ENCODE data around the gene TMEM185A.
"Not testable (repeated sequence)": the region's sequence is repeated elsewhere in the genome, so short reads cannot be mapped to it uniquely, and the experiment has no call there.

The TMEM185A gene

DNA sequence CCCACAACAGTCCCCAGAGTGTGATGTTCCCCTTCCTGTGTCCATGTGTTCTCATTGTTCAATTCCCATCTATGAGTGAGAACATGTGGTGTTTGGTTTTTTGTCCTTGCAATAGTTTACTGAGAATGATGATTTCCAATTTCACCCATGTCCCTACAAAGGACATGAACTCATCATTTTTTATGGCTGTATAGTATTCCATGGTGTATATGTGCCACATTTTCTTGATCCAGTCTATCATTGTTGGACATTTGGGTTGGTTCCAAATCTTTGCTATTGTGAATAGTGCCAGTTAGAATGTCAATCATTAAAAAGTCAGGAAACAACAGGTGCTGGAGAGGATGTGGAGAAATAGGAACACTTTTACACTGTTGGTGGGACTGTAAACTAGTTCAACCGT, 11.9 kb downstream of the TMEM185A start:
- not testable (repeated sequence) for DNase-seq

DNA sequence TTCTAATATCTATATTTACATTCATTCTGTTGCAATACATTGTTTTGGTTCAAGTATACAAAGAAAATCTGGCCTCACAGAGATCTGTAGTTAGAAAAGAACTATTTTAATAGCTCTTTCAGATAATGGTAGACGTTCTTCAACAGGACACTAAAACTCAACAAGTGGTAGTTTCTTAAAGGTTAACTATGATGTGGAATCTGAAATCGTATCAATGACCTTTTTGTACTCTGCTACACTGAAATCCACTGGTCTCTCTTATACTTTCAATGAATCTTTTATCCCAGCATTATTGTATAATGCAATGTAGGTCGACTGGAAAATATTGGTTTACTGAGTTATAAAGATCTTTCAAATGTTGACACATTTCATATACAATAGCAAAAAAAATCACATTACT, 12.7 kb downstream of the TMEM185A start:
- no peak for DNase-seq

DNA sequence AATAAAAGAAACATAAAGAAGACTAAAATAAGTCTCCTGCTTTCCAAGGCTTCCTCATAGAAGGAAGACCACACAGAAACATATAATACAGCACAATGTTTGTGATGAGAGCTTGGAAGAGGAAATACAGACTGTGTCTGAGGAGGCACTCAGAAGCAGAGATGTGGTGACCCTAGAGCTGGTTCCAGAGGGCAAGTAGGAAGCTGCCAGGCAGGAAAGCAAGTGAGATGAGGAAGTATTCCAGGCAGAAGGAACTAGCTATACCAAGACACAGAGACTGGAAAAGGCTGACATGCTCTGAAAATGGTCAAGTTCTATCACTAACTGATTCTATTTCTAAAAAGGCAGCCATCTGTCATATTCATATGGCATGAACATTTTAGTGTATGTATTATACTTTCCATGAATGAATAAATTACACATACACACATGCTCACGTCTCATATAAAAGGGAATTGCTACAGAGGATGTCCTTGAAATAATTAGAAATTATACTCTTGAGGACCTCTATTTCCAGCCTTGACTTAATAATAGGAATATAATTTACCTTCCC, 19.9 kb downstream of the TMEM185A start:
- no peak for DNase-seq

DNA sequence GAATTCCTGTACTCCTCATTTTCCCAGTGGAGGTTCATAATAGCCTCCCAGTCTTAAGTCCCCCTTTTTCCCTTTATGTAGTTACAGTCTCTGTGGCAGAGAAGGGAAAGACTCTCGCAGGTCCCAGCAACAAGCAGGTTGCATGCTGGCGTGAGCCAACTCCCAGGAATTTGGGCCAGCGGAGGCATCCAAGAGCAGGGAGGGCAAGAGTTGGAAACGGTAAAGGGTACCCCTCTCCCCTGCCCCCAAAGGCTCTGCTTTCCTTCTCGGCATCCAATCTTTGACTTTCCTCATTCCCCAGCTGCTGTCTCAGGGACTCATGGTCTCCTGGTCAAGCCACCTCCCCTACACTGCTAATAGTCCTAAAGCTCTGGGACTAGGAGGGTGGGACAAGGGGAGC, 21.1 kb downstream of the TMEM185A start:
- DNase-seq, result no peak

DNA sequence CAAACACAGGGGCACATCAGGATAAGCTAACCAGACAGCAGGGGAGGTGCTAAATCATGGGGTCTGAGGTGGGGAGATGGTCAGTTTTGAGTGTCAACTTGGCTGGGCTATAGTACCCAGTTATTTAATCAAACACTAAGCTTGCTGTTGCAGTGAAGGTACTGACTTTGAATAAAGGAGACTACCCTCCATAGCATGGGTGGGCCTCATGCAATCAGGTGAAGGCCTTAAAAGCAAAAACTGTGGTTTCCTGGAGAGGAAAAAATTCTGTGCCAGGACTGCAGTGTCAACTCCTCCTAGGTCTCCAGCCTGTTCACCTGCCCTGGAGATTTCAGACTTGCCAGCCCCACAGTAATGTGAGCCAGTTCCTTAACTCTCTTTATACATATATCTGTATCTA, 23.9 kb downstream of the TMEM185A start:
- no peak for DNase-seq

DNA sequence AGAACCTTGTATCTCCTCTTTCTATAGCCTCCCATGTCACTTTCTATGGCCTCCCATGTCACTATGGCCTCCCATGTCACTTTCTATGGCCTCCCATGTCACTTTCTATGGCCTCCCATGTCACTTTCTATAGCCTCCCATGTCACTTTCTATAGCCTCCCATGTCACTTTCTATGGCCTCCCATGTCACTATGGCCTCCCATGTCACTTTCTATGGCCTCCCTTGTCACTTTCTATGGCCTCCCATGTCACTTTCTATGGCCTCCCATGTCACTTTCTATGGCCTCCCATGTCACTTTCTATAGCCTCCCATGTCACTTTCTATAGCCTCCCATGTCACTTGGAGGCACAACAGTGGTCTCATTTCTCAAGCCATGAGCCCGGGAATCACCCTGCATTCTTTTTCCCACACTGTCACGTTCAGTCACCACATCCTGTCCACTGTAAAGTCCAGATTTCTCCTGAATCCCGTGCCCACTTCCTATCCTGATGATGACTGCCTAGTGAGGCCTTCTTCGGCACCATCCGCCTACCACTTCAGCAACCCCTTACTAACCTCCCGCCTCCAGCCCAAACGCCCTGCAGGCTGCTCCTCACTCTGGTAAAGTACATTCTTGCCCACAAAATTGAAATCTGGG, 26.2 kb downstream of the TMEM185A start:
- DNase-seq, result not testable (repeated sequence)

DNA sequence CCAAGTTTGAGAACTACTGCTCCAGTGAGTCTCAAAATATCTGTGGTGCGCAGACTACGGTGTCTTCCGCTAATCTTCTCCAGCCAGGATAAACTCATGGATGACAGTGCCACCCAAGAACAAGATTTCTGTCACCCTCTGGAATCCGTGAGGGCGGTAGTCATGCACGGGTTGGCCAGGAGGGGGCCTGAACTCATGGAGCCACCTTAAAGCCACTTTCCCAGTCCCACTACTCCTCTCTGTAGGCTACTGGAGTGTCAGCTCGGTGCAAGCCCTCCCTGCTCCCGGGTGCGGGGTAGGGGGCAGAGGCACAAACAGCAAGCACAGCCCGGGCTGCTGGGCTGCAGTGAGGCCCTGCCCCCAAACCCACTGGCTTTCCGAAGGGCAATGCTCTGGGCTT, 33.0 kb downstream of the TMEM185A start:
- DNase-seq, result not testable (repeated sequence)

DNA sequence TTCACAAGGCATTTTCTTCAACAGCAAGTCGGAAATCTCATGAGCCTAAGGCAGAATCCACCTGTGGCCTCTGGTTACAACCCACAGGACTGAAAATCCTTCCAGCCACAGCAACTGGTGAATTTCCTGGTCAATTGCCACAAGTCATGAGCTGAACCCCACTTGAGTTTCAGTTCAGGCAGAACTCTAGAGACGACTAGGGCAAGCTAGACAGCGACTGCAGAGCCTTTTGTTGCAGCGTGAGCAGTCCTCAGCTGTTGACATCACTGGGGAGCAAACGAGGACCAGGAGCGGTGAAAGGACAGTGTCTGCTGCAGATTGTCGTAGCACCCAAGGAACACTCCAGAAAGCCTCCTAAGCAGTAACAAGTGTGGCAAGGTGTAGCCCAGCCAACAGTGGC, 35.6 kb downstream of the TMEM185A start:
- DNase-seq, result not testable (repeated sequence)

DNA sequence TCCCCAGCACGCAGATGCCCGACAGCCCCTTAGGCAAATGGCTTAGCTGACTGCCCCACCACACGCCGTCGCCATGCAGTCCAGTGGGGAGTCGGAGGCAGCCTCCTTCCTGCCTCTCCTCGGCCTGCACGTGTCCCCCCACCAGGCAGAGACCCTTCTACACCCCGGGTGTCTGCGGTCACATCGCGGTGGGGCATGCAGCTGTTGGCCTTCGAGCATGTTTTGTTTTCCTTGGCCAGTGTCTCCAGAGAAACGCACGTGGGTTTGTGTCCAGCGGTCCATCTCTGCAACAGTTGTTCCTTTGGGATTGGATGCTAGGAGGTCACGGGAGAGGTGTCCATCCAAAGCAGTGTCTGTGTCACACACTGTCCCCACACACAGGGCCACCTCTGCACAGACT, 36.4 kb downstream of the TMEM185A start, which contains the start of gene HSFX2:
Gene HSFX2, minus strand, starts transcription at position 101 of the 400 bp plus-strand sequence. CDS start 614 bp downstream, outside the sequence.
- not testable (repeated sequence) for DNase-seq

DNA sequence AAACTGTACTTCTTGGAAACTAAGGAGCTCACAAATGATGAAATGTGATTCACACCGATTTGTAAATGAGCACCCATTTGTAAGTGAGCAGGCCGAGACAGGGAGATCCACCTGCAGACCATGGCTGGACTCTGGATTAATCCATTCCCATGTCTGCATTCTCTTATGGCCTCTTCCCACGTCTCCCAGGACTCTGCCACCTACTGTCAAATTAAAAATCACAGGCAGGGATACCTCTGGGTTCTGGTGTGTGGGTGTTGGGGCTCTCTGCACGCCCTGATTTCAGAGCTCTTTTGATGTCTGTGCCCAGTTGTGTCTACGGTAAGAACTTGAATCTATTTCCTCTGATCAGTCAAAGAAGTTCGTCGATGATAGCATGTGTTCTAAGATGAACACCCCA, 40.6 kb downstream of the TMEM185A start:
- DNase-seq, result not testable (repeated sequence)

DNA sequence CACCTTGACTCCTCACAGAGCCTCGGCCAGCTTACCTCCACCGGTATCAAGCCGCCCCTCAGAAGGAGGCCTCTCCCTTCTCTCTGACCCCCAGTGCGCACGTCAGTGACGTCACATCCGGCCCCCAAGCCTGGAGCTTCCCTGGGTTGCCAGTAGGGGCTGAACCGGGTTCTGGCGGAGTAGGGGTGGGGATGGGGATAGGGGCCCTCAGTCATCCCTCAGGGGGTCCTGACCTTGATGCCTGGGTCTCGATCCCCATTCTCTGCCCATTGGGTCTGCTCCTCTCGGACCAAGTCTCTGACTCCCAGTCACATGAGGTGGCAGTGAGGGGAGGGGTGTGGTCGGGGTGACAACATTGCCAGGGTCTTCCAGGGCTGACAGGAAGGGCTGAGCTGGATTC, 44.2 kb downstream of the TMEM185A start, which contains the start of gene MAGEA9B:
Gene MAGEA9B, minus strand, starts transcription at position 101 of the 400 bp plus-strand sequence. CDS start 4,280 bp downstream, outside the sequence.
- DNase-seq, result not testable (repeated sequence)

DNA sequence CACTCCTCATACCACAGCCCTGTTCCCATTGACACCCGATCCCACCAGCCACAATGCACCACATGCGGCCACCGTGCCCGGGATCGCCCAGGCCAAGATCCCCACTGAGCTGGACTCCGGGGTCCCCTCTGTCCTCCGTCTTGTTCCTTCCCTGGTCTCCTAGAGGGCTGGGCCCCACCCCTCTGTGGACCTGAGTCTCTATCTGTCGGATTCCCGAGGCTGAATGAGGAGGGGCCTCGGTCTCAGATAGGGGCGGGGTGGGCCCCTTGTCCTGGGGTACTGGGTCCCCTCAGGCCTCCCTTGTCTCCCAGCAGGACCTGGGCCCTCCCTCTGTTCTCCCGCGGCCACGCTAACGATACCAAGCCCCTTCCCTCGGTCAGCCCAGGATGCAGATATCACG, 46.0 kb downstream of the TMEM185A start:
- DNase-seq, result not testable (repeated sequence)

DNA sequence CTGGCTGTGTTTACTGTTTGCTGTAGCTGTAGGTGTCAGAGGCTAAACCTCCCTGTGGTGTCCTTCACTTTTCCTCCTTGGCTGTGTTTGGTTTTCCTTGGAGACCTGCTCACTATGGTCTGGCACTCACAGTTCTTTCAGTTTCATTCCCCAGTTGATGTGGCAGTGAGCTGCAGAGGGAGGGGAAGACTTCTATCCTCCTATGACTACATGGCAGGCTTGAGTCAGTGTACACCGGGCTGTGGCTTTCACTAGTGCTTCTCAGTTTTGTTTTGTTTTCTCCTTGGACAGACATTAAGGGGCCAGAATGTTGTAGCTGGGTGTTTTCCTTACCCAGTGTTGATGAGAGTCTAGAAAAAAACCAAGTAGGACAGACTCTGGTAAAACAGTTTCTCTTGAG, 58.1 kb downstream of the TMEM185A start:
- not testable (repeated sequence) for DNase-seq

DNA sequence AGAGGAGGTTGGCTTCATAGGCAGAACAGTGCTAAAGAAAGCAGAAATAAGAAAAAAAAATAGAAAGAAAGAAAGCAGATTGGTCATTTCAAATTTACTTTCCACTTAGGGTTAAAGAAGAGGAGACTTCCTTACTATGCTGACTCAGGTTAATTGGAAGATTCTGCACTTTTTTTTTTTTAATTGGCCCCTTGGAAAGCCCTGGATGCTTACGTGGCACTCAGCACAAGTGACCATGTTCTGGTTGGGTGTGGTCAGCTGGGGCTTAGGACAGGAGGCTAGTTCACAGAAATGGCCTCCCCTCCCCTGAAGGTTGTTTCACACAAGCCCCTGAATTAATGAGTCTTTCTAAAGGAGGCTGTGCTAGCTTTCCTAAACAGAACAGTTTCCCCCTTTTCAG, 58.8 kb downstream of the TMEM185A start:
- no peak for DNase-seq

DNA sequence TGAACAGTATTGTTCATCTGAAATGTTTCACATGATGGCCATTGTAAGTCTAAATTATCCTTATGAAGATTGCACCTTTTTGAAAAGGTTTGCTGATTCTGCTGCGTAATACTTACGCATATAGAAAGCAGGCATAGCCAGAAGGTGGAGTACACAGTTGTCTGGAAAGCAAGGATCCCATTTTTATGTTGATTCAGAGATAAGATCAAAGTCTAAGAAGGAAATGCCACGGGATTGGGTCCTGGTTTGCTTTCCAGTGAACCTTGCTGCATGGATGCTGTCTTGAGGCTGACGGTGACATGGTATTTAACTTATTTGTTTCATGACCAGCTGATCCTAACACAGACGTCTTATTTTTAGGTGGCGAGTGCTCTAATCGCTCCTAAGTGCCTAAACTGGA, 59.8 kb downstream of the TMEM185A start:
- DNase-seq, result no peak

DNA sequence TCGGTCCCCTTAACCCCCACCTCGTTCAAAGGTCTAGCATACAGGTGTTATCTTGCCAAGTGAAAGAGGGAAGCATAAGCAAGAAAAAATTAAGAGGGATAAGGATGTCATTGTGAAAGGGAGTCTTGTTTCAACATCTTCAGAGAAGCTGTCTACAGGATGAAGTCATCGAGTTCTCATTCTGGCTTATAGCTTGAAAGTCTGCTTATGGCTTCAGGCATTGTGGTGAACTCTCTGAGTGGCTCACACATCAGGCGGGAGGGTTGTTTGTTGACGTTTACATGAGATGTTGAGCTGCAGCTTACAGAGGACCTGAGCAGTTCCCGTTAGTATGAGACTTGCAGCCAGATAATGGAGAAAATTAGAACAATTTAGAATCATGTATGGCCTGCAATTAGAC, 60.9 kb downstream of the TMEM185A start:
- no peak for DNase-seq

DNA sequence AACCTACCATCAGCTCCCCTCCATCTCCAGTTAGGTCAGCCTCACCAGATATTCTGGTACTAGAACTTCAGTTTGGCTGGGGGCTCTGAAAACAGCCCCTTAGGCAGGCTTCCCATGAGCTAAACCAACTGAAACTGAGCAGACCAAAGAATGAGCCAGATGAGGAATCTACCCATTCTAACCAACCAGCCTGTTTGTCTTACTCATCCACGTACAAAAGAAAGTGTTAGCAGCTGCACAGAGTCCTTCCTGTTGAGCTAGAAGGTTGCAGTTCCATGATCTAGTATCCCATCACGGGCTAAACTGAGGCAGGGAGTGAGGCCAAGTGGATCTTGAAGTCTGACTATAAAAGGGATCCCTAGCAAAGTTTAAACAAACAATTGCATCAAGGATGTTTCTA, 61.8 kb downstream of the TMEM185A start:
- DNase-seq, result no peak

DNA sequence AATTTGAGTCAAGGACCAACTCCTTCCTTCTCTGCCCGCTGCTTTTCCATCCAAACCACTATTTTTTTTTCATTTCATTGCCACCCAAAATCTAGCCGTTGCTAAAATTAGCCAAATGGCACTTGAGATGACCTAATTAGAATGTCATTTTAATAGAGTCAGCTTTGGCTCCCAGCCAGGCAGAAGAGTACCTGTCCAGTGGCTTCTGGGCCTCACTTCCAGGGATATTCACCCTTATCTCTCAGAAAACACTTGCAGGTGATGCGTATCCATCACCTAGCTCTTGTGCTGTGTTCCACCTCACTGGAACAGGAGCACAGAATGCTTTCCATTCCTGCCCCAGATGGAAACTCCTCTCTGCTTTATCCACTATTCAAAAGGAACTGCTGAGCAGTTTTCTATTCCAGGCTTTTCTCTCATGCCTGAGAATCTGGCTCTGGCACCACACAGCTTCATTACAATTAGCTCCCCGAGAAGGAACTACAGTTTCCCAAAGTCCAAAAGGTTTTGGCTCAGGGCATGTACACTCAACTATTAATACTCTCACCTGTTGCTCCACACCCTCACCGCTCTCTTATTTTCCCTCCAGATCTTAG, 62.8 kb downstream of the TMEM185A start:
- no peak for DNase-seq

DNA sequence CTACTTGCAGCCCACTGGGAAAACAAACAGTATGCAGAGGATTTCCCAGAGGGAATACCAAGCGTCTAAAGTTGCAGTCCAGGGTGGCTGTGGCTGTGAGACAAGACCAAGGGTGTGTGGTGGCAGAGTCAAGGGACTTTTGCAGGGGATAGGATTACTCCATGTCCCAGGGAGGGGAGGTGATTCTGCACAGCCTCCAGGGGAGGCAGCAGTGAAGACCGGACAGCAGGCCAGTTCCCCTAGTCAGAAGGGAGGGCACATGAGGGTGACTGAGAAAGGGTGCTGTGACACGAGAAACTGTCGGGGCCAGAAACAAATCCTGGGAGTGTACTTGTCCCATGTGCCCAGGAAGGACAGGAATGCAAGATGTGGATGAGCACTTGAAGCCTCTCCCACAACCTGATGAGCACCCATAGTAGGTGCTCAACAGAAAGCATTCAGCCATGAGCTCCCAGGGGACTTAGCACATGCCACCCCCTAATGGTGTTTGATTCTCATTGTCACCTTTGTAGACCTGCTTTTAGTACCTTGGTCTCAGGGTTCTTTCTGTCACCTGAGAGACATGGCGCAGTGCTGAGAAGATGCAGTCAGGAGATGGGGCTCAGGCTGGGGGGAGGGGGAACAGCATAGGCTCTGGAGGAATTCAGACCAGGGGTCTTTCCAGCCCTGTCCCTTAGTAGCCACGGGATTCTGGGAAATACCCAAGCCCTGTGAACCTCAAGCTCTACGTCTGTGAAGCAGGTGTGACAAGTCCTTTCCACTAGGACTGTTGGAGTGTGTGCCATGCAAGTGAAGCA, 63.8 kb downstream of the TMEM185A start:
- DNase-seq, result no peak

DNA sequence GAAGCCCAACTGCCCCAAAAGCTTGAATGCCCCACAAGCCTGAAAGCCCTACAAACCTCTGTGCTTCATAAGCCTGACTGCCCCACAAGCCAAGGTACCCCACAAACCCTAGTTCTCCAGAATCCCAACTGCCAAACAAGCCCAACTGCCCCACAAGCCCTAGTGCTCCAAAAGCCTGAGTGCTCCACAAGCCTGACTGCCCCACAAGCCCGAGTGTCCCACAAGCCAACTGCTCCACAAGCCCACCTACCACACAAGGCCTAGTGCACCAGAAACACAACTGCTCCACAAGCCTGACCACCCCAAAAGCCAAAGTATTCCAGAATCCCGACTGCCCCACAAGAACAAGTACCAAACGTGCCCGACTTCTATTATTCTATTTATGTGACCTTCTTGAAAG, 68.2 kb downstream of the TMEM185A start:
- no peak for DNase-seq

DNA sequence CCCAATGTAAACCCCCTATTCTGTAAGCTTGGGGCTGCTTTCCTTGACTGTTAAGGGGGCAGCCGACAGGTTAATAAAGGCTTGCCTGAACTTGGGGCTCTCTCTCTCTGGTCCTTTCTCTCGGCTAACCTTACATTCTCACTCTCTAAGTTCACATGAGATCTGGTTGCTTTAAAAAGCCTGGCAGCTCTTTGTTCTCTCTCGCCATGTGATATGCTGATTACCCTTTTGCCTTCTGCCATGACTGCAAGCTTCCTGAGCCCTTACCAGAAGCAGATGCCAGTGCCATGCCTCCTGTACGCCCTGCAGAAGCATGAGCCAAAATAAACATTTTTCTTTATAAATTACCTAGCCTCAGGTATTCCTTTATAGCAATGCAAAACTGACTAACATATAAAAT, 76.3 kb downstream of the TMEM185A start:
- not testable (repeated sequence) for DNase-seq

DNA sequence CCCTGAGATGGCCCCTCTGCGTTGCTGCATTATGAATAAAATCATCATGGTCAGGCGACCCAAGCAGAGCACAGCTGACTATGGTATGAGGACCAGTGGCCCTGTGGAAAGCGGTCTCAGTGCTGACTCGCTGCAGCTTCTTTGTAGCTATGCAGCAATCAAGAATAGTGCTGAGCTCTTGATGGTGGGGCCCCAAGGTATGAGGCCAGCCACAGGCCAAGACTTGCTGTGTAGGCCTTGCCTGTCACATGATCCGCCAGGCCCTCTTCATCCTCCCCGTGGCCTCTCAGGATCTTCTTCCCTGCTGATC, 79.7 kb downstream of the TMEM185A start:
- not testable (repeated sequence) for DNase-seq

DNA sequence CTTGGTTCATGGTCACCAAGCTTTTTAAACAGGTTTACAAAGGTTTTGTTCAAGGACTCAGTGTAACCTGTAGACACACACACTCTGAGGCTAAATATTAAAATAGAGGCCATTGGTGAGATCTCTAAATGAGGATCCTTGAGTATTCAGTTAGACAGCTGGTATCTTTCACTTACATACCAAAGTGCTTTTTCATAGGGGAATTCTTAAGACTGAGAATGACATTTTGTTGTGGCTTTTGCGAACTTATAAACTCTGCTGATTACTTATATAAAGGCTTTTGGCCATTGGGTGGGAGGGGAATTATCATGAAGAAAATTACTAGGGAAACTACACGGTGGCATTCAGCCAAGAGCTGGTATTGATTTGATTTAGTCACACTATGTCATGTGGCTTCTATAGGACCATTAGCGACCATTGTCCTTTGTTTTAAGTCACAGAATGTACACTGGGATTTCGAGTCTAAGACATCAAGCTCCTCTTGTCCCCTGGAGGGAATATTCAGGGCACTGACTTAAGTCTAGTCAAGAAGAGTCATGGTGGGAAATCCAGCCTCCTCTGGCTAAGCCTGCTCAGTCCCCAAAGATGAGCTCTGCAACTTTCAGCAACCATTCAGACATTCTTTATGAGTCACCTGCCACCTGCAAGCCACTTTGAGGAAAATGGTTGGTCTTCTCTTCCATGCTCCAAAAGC, 80.2 kb downstream of the TMEM185A start:
- DNase-seq, result not testable (repeated sequence)

All from T-helper 9 cell (primary cell).